Lower leg skin (tissue), 3 donors: ENCODE results near the gene COASY.

Experiments
- CTCF ChIP-seq, 3 donors: fragments of 450-650 bp; IDR thresholded peaks; one replicate each; pipeline ENCODE4 v1.5.1; 2016; ENCODE audit warnings: antibody characterized with exemption in 3 of 3, mild to moderate bottlenecking in 3 of 3, moderate library complexity in 2 of 3
- POLR2A ChIP-seq, 2 donors: fragments of 450-650 bp; IDR thresholded peaks; one replicate each; pipeline ENCODE4 v1.6.1; 2016 to 2017; ENCODE audit warnings: antibody characterized with exemption in 2 of 2, mild to moderate bottlenecking in 1 of 2, moderate library complexity in 1 of 2

DNA sequence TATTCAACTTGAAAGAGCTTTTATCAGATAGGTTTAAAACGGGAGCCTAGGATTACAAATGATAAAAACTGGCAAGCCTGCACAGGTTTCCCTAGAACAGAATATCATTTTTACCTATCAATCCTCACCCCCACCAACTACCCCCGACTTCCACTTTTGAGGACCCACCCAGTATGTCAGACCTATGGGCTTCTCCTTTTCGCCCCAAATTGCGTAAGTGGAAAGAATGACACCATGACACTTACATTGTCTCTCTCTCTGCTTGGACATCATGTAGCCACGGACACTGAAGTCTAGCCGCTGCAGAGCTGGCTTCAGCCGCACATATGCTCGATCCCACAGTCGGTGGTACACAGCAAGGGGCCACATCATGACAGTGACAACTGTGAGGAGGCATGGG, 22.9 kb downstream of the COASY start:
- no peak for TF ChIP-seq CTCF (IDR thresholded peaks at IDR 0.05)
- TF ChIP-seq POLR2A (IDR thresholded peaks at IDR 0.05) = no peak
